Nephron progenitor cell (in vitro differentiated cells): ENCODE data around the gene SEMA3B.
A peak's percentile ranks its signal among the peaks of the same experiment; 100 is the strongest.

Experiments
- DNase-seq: peaks from one replicate; pipeline ENCODE4 v3.0.0; 2021
- H3K27ac Mint-ChIP-seq: 2 replicates; pipeline ENCODE4 v1.8.0; 2021; ENCODE audit warnings: mild to moderate bottlenecking, moderate library complexity, mixed read lengths
- H3K27me3 Mint-ChIP-seq: 2 replicates; pipeline ENCODE4 v1.8.0; 2021; ENCODE audit warnings: mild to moderate bottlenecking, low read depth, mixed read lengths; ENCODE audit not compliant: poor library complexity
- H3K36me3 Mint-ChIP-seq: 2 replicates; pipeline ENCODE4 v1.8.0; 2021; ENCODE audit warnings: low read depth, mixed read lengths
- H3K4me1 Mint-ChIP-seq: 2 replicates; pipeline ENCODE4 v1.8.0; 2021; ENCODE audit warnings: mixed read lengths
- H3K4me3 Mint-ChIP-seq: 2 replicates; pipeline ENCODE4 v1.8.0; 2021; ENCODE audit warnings: mild to moderate bottlenecking, moderate library complexity, mixed read lengths
- H3K9me3 Mint-ChIP-seq: 2 replicates; pipeline ENCODE4 v1.8.0; 2021; ENCODE audit warnings: mild to moderate bottlenecking, moderate library complexity, mixed read lengths
- CTCF ChIP-seq: fragments of 200-600 bp; sonication (generic); IDR thresholded peaks from 2 replicates; pipeline ENCODE4 v1.5.0; 2021; ENCODE audit warnings: antibody characterized with exemption

SEMA3B gene

GRCh38 chr3:50245251-50245745 lies 23.6 kb upstream of the SEMA3B start:
- no peak for TF ChIP-seq CTCF
- peaks cover 4% of the 10 kb centered on the region for H3K36me3 Mint-ChIP-seq
- no peaks in the 10 kb centered on the region for H3K27me3 Mint-ChIP-seq
- peak overlapping the region; percentile 99 for H3K27ac Mint-ChIP-seq
- no peak for DNase-seq
- no peaks in the 10 kb centered on the region for H3K9me3 Mint-ChIP-seq
- peaks cover 64% of the 10 kb centered on the region for H3K4me1 Mint-ChIP-seq
- H3K4me3 Mint-ChIP-seq: peak overlapping the region; percentile 25

DNA sequence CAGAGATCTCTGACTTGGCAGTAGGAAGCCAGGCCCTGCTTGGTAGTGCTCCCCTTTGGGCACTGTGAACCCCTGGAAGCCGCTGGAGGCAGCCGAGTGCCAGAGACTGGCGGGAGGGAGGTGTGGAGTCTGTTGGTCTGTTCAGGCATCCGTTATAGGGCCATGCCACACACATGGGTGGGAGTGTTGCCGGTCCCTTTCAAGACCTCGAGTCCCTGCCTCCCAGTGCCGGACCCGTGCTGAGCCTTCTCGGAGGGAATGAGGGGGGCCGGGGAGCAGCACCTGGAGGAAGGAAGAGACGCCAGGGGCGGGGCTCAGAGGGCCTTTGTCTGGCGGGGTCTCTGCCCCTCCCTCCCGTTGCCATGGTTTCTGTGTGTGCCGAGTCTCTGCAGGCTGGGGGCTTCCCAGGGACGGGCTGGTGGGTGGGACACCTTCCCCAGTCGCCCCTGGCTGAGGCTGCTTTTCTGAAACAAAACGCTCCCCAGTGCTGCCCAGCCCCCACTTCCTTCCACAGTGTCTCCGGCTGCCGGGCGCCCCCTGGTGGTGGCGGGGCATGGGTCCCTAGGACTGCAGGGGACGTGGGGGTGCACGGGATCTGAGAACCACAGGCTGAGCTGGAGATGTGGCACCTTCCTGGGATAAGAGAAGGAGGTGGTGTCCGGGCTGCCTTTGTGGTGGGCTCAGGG lies 23.0 kb upstream of the SEMA3B start:
- Mint-ChIP-seq H3K27ac (peak overlapping the region; percentile 99), H3K9me3 (no peaks in the 10 kb centered on the region), H3K4me3 (peak overlapping the region; percentile 48), H3K27me3 (no peaks in the 10 kb centered on the region), H3K4me1 (peaks cover 64% of the 10 kb centered on the region), H3K36me3 (peaks cover 4% of the 10 kb centered on the region)
- peak; percentile 99 for TF ChIP-seq CTCF
- DNase-seq: peak; percentile 99

GRCh38 chr3:50246517-50246954 lies 22.4 kb upstream of the SEMA3B start:
- TF ChIP-seq CTCF: peak; percentile 36
- Mint-ChIP-seq H3K4me3 (peak overlapping the region; percentile 48), H3K4me1 (peaks cover 63% of the 10 kb centered on the region), H3K9me3 (no peaks in the 10 kb centered on the region), H3K36me3 (peaks cover 4% of the 10 kb centered on the region), H3K27me3 (no peaks in the 10 kb centered on the region), H3K27ac (peak overlapping the region; percentile 99)
- DNase-seq: no peak

GRCh38 chr3:50248387-50248786 lies 20.6 kb upstream of the SEMA3B start:
- TF ChIP-seq CTCF: no peak
- H3K4me3 Mint-ChIP-seq: no peak overlapping the region
- no peak overlapping the region for H3K27ac Mint-ChIP-seq
- H3K36me3 Mint-ChIP-seq: peaks cover 7% of the 10 kb centered on the region
- peaks cover 51% of the 10 kb centered on the region for H3K4me1 Mint-ChIP-seq
- H3K27me3 Mint-ChIP-seq: no peaks in the 10 kb centered on the region
- DNase-seq: no peak
- no peaks in the 10 kb centered on the region for H3K9me3 Mint-ChIP-seq

DNA sequence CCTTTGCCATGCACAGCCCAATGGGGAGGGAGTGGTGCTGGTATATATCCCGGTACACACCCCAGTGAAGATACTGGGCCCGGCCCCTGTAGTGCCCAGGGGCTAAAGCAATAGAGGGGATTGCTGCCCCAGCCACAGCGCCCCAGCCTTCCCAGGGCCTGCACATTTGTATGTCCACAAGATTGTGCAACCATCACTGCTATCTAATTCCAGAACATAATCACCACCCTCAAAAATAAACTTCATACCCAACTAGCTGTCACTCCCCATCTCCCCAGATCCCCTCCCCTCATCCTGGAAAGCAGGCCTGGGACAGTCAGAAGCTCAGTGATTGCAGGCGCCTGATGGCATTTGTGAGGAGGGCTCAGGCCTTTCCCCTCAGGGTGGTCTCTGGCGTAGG lies 19.5 kb upstream of the SEMA3B start:
- Mint-ChIP-seq H3K9me3 (no peaks in the 10 kb centered on the region), H3K4me1 (peaks cover 52% of the 10 kb centered on the region), H3K36me3 (peaks cover 8% of the 10 kb centered on the region), H3K4me3 (no peak overlapping the region), H3K27me3 (no peaks in the 10 kb centered on the region), H3K27ac (no peak overlapping the region)
- DNase-seq: no peak
- TF ChIP-seq CTCF: no peak

DNA sequence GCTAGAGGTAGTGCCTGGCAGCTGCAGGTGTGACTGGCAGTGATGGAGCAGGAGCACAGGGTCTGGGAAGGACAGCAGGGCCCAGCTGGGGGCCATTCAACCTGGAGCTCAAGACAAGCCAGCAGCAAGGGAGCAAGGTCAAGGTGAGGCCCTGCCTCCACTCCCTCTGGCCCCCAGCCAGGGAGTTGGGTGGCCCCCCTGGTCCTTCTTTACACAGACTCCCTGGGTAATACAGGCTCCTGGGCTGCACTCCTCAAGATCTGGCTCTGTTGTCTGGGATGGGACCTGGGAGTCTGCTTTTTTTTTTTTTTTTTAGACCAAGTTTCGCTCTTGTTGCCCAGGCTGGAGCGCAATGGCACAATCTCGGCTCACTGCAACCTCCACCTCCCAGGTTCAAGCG lies 18.4 kb upstream of the SEMA3B start:
- peak overlapping the region; percentile 48 for H3K27ac Mint-ChIP-seq
- DNase-seq: no peak
- peaks cover 8% of the 10 kb centered on the region for H3K36me3 Mint-ChIP-seq
- no peaks in the 10 kb centered on the region for H3K27me3 Mint-ChIP-seq
- H3K4me3 Mint-ChIP-seq: no peak overlapping the region
- H3K9me3 Mint-ChIP-seq: no peaks in the 10 kb centered on the region
- no peak for TF ChIP-seq CTCF
- peaks cover 44% of the 10 kb centered on the region for H3K4me1 Mint-ChIP-seq
